Neural progenitor cell (in vitro differentiated cells): ENCODE results near the gene MRPS21. TPM values are rescaled to one million over a fixed set of nuclear protein-coding genes. Genes with fewer than 3 reads are reported as not detected.

Source experiments
- DNase-seq: peaks from one replicate; pipeline ENCODE4 v3.0.0-alpha.2; 2016; ENCODE audit warnings: low spot score
- H2AFZ ChIP-seq: fragments of 200-600 bp; sonication (generic); replicated peaks from 2 replicates; pipeline ENCODE4 v1.6.1; 2016; ENCODE audit warnings: antibody characterized with exemption
- H3F3A ChIP-seq: fragments of 200-600 bp; sonication (generic); 2 replicates; pipeline ENCODE4 v1.6.1; 2016; ENCODE audit warnings: antibody characterized with exemption, low read depth
- H3K27ac ChIP-seq: fragments of 200-600 bp; sonication (generic); 2 replicates; pipeline ENCODE4 v1.5.1; 2016; ENCODE audit warnings: mild to moderate bottlenecking
- H3K27me3 ChIP-seq: fragments of 200-600 bp; sonication (generic); 2 replicates; pipeline ENCODE4 v1.6.1; 2016; ENCODE audit warnings: mild to moderate bottlenecking, moderate library complexity
- H3K36me3 ChIP-seq: fragments of 200-600 bp; sonication (generic); 2 replicates; pipeline ENCODE4 v1.5.1; 2016
- H3K4me1 ChIP-seq: fragments of 200-600 bp; sonication (generic); 2 replicates; pipeline ENCODE4 v1.6.1; 2016; ENCODE audit warnings: mixed run types
- H3K4me2 ChIP-seq: fragments of 200-600 bp; sonication (generic); 2 replicates; pipeline ENCODE4 v1.6.1; 2016
- H3K4me3 ChIP-seq: fragments of 200-600 bp; sonication (generic); 2 replicates; pipeline ENCODE4 v1.5.1; 2016
- H3K79me2 ChIP-seq: fragments of 200-600 bp; sonication (generic); 2 replicates; pipeline ENCODE4 v1.6.1; 2016; ENCODE audit warnings: low read depth
- H3K9ac ChIP-seq: fragments of 200-600 bp; sonication (generic); 2 replicates; pipeline ENCODE4 v1.6.1; 2016
- H3K9me3 ChIP-seq: fragments of 200-600 bp; sonication (generic); 2 replicates; pipeline ENCODE4 v1.5.1; 2016; ENCODE audit warnings: low read depth
- H4K20me1 ChIP-seq: fragments of 200-600 bp; sonication (generic); 2 replicates; pipeline ENCODE4 v1.6.1; 2016; ENCODE audit warnings: low read depth
- H3K27ac Mint-ChIP-seq: 3 replicates; pipeline ENCODE4 v1.8.0; 2021; ENCODE audit warnings: mixed read lengths
- H3K27me3 Mint-ChIP-seq: 2 replicates; pipeline ENCODE4 v1.8.0; 2022; ENCODE audit warnings: low read depth, mild to moderate bottlenecking, inconsistent platforms, moderate library complexity, mixed read lengths; ENCODE audit not compliant: insufficient read depth
- H3K36me3 Mint-ChIP-seq: 3 replicates; pipeline ENCODE4 v1.8.0; 2021; ENCODE audit warnings: mixed read lengths
- H3K4me1 Mint-ChIP-seq: 3 replicates; pipeline ENCODE4 v1.8.0; 2021; ENCODE audit warnings: mixed read lengths
- H3K4me3 Mint-ChIP-seq: 3 replicates; pipeline ENCODE4 v1.8.0; 2021; ENCODE audit warnings: mild to moderate bottlenecking, moderate library complexity, mixed read lengths
- H3K9me3 Mint-ChIP-seq: 3 replicates; pipeline ENCODE4 v1.8.0; 2020; ENCODE audit warnings: mixed read lengths
- CTCF ChIP-seq: fragments of 200-600 bp; sonication (generic); IDR thresholded peaks from 2 replicates; pipeline ENCODE4 v1.5.1; 2017; ENCODE audit warnings: antibody characterized with exemption, mild to moderate bottlenecking
- EZH2 ChIP-seq: fragments of 200-600 bp; sonication (generic); IDR thresholded peaks from 2 replicates; pipeline ENCODE4 v1.6.1; 2017; ENCODE audit warnings: antibody characterized with exemption, mild to moderate bottlenecking, moderate library complexity
- EZH2phosphoT487 ChIP-seq: fragments of 200-600 bp; sonication (generic); IDR thresholded peaks from 2 replicates; pipeline ENCODE4 v1.6.1; 2017; ENCODE audit warnings: antibody characterized with exemption
- total RNA-seq: library from RNA; depleted of rRNA; stranded (reverse); fragments of >200 nt; gene quantifications from 2 replicates; pipeline ENCODE4 v1.2.3, GENCODE V29; 2015; ENCODE audit warnings: low replicate concordance

Gene MRPS21
- total RNA-seq, 1 donor from 2014 or later = 75.1 TPM

DNA sequence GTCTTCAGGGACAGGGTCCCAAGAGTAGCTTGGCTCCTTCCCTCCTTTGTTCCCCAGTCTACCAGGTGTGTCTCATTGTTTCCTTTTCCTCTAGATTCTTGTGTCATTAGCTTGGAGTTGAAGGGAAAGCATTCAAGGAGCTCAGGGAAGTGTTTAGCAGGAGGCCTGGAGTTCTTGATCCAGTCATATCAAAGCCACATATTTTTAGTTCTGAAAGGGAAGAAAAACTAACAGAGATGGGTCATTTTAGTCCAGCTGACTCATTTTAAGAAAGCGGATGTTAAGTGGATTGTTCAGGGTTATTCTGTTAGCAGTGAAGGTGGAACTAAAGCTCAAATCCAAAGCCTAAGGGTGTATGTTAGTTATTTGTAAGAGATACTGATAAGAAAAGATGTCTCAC is 20.4 kb upstream of the MRPS21 start:
- Histone ChIP-seq H3K9ac (peak overlapping the region; percentile 18), H3K4me1 (peaks cover 21% of the 10 kb centered on the region), H3K27ac (no peak overlapping the region), H3K4me3 (peak overlapping the region; percentile 52), H3K36me3 (no peaks in the 10 kb centered on the region), H3F3A (peaks cover 26% of the 10 kb centered on the region), H3K27me3 (no peaks in the 10 kb centered on the region), H3K4me2 (peak overlapping the region; percentile 89), H3K9me3 (no peaks in the 10 kb centered on the region), H3K79me2 (peaks cover 19% of the 10 kb centered on the region), H4K20me1 (no peaks in the 10 kb centered on the region), H2AFZ (no peak overlapping the region)
- H3K36me3 Mint-ChIP-seq = peaks cover 8% of the 10 kb centered on the region
- peaks cover 4% of the 10 kb centered on the region for H3K27me3 Mint-ChIP-seq
- TF ChIP-seq EZH2phosphoT487 (no peak), CTCF (no peak), EZH2 (no peak)
- H3K4me3 Mint-ChIP-seq = peak overlapping the region; percentile 85
- DNase-seq = no peak
- peak overlapping the region; percentile 98 for H3K27ac Mint-ChIP-seq
- peaks cover 39% of the 10 kb centered on the region for H3K4me1 Mint-ChIP-seq
- H3K9me3 Mint-ChIP-seq = no peaks in the 10 kb centered on the region

DNA sequence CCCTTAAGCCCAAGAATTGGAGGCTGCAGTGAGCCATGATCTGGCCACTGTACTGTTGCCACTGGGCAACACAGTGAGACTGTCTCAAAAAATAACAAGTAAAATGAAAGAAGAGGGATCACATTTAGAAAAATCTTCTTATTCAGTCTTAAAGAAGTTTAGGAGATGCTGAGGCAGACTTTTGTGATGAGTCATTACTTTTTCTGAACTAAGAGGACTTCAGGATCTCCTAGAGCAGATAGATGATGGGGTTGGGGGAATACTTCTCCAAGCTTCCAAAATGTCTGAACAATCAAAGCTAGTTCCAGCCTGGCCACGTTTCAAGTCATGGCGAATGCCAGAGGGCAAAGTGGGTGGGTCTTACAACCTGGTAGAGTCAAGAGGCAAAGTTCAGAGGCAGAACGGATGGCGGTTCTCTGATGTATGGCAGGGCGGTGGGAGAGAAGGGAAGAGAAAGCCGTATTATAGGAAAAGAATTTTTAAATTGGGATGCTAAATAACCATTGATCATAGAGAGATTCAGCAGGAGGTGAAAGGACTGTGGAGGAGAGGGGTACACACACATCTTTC is 13.4 kb upstream of the MRPS21 start:
- H3K4me2 ChIP-seq = peak overlapping the region; percentile 80

GRCh38 chr1:150281221-150281757 is 12.4 kb upstream of the MRPS21 start:
- Histone ChIP-seq H3K4me1 (peaks cover 12% of the 10 kb centered on the region), H3K79me2 (peaks cover 8% of the 10 kb centered on the region), H3K36me3 (no peaks in the 10 kb centered on the region), H3K4me3 (peak overlapping the region; percentile 71), H3F3A (peaks cover 16% of the 10 kb centered on the region), H4K20me1 (no peaks in the 10 kb centered on the region), H3K9ac (no peak overlapping the region), H3K27ac (no peak overlapping the region), H3K9me3 (no peaks in the 10 kb centered on the region), H3K4me2 (peak overlapping the region; percentile 80), H3K27me3 (peaks cover 10% of the 10 kb centered on the region), H2AFZ (peak overlapping the region; percentile 35)
- H3K9me3 Mint-ChIP-seq = no peaks in the 10 kb centered on the region
- H3K27me3 Mint-ChIP-seq = peaks cover 10% of the 10 kb centered on the region
- peak overlapping the region; percentile 93 for H3K4me3 Mint-ChIP-seq
- H3K4me1 Mint-ChIP-seq = peaks cover 34% of the 10 kb centered on the region
- peak overlapping the region; percentile 12 for H3K27ac Mint-ChIP-seq
- peak; percentile 88 for DNase-seq
- TF ChIP-seq CTCF (peak; percentile 77), EZH2 (no peak)
- H3K36me3 Mint-ChIP-seq = peaks cover 26% of the 10 kb centered on the region

More for the DNA sequence above, 13.4 kb upstream of the MRPS21 start:
- no peaks in the 10 kb centered on the region for H3K36me3 ChIP-seq
- peaks cover 8% of the 10 kb centered on the region for H3K79me2 ChIP-seq
- H3K27me3 ChIP-seq = peaks cover 10% of the 10 kb centered on the region
- DNase-seq = no peak
- Mint-ChIP-seq H3K4me1 (peaks cover 34% of the 10 kb centered on the region), H3K36me3 (peaks cover 28% of the 10 kb centered on the region), H3K27ac (no peak overlapping the region), H3K9me3 (no peaks in the 10 kb centered on the region), H3K4me3 (peak overlapping the region; percentile 93), H3K27me3 (peaks cover 5% of the 10 kb centered on the region)
- peaks cover 16% of the 10 kb centered on the region for H3F3A ChIP-seq
- TF ChIP-seq EZH2phosphoT487 = no peak
- no peak for TF ChIP-seq EZH2
- no peak for TF ChIP-seq CTCF
- H3K4me3 ChIP-seq = no peak overlapping the region
- no peak overlapping the region for H3K27ac ChIP-seq
- H2AFZ ChIP-seq = no peak overlapping the region
- H3K9ac ChIP-seq = no peak overlapping the region
- H3K9me3 ChIP-seq = no peaks in the 10 kb centered on the region
- H3K4me1 ChIP-seq = peaks cover 12% of the 10 kb centered on the region
- no peaks in the 10 kb centered on the region for H4K20me1 ChIP-seq
